H1 (cell line): ENCODE results near the gene ASCC1. TPM values are rescaled to one million over a fixed set of nuclear protein-coding genes. Genes with fewer than 3 reads are reported as not detected.

Experiments
- CTCF ChIA-PET: fragments of 300-600 bp; sonication (Branson Sonifier 250); formaldehyde crosslinking; loops from one replicate; lab custom pipeline; 2021; ENCODE audit not compliant: partially characterized antibody; lab: Charles Lee
- POLR2A ChIA-PET: fragments of 300-600 bp; sonication (Branson Sonifier 250); formaldehyde crosslinking; loops from one replicate; lab custom pipeline; 2021; ENCODE audit warnings: inconsistent platforms; ENCODE audit not compliant: partially characterized antibody; lab: Charles Lee
- DNase-seq, 2 experiments: peaks; one replicate each; pipeline versions ENCODE4 v3.0.0 to v3.0.0-alpha.2; 2010 to 2022; ENCODE audit warnings: low spot score in 2 of 2, low read depth in 1 of 2, mixed read lengths in 1 of 2
- FAIRE-seq: peaks from 2 replicates; lab custom pipeline; 2011; peaks lifted over from hg19 to GRCh38; lab: Jason Lieb, UNC
- H2AFZ ChIP-seq: 2 replicates; pipeline ENCODE4 v1.8.1; 2012; ENCODE audit warnings: low read length, inconsistent platforms
- H2AK5ac ChIP-seq: 2 replicates; pipeline ENCODE4 v1.6.1; 2013; ENCODE audit warnings: low read depth, low read length
- H2BK120ac ChIP-seq: replicated peaks from 2 replicates; pipeline ENCODE3; 2013; ENCODE audit warnings: low read depth, low read length, inconsistent platforms
- H2BK12ac ChIP-seq: 2 replicates; pipeline ENCODE4 v1.6.1; 2013; ENCODE audit warnings: low read depth, low read length
- H2BK15ac ChIP-seq: 2 replicates; pipeline ENCODE4 v1.6.1; 2013; ENCODE audit warnings: low read length
- H2BK20ac ChIP-seq: 2 replicates; pipeline ENCODE4 v1.6.1; 2013; ENCODE audit warnings: low read length
- H2BK5ac ChIP-seq: 2 replicates; pipeline ENCODE4 v1.6.1; 2013; ENCODE audit warnings: low read depth, low read length
- H3K14ac ChIP-seq: 2 replicates; pipeline ENCODE4 v1.6.1; 2013; ENCODE audit warnings: inconsistent platforms; ENCODE audit not compliant: insufficient read length
- H3K18ac ChIP-seq: 2 replicates; pipeline ENCODE4 v1.6.1; 2013; ENCODE audit warnings: low read length; ENCODE audit errors: extremely low read depth
- H3K23ac ChIP-seq: 2 replicates; pipeline ENCODE4 v1.6.1; 2013; ENCODE audit warnings: inconsistent platforms; ENCODE audit not compliant: insufficient read length
- H3K23me2 ChIP-seq: 2 replicates; pipeline ENCODE4 v1.6.1; 2013; ENCODE audit warnings: low read depth, low read length
- H3K27ac ChIP-seq: 2 replicates; pipeline ENCODE4 v1.6.1; 2011; ENCODE audit warnings: low read depth, low read length, inconsistent platforms
- H3K27me3 ChIP-seq, 4 experiments: replicated peaks in 1 of 4; 1 replicate in 1 of 4; 2 replicates in 3 of 4; pipeline versions ENCODE4 v1.6.1 to v1.8.1; 2011 to 2013; ENCODE audit warnings: low read length in 3 of 4, mild to moderate bottlenecking in 3 of 4, inconsistent platforms in 2 of 4, mixed read lengths in 2 of 4, moderate library complexity in 1 of 4; ENCODE audit not compliant: control insufficient read depth in 3 of 4, insufficient read depth in 3 of 4; ENCODE audit errors: extremely low read depth in 1 of 4
- H3K36me3 ChIP-seq, 4 experiments: 2 replicates each; pipeline versions ENCODE4 v1.6.1 to v1.8.1; 2011 to 2013; ENCODE audit warnings: mild to moderate bottlenecking in 4 of 4, low read length in 3 of 4, moderate library complexity in 2 of 4, control low read depth in 1 of 4, inconsistent platforms in 1 of 4; ENCODE audit not compliant: insufficient read depth in 4 of 4, control insufficient read depth in 2 of 4
- H3K4ac ChIP-seq: replicated peaks from 2 replicates; pipeline ENCODE3; 2013; ENCODE audit warnings: low read length, low read depth, mixed read lengths, inconsistent platforms; ENCODE audit not compliant: insufficient read length
- H3K4me1 ChIP-seq, 4 experiments: replicated peaks in 1 of 4; 1 replicate in 1 of 4; 2 replicates in 3 of 4; pipeline versions ENCODE4 v1.6.1 to v1.8.1; 2011 to 2013; ENCODE audit warnings: low read length in 3 of 4, inconsistent platforms in 2 of 4, mixed read lengths in 1 of 4; ENCODE audit not compliant: insufficient read depth in 4 of 4, control insufficient read depth in 3 of 4
- H3K4me2 ChIP-seq, 2 experiments: 2 replicates each; pipeline versions ENCODE4 v1.6.1 to v1.8.1; 2011 to 2013; ENCODE audit warnings: low read depth in 2 of 2, low read length in 2 of 2, control low read depth in 1 of 2, inconsistent platforms in 1 of 2, mild to moderate bottlenecking in 1 of 2; ENCODE audit not compliant: insufficient read depth in 1 of 2
- H3K4me3 ChIP-seq, 4 experiments: fragments of 200-600, 300-600 bp in 1 of 4; sonication (generic), shearing (Covaris generic), sonication (Bioruptor Twin) in 1 of 4; 2 replicates each; pipeline versions ENCODE4 v1.5.1 to v1.8.1; 2011 to 2016; ENCODE audit warnings: low read length in 4 of 4, low read depth in 3 of 4, control low read depth in 2 of 4, inconsistent platforms in 2 of 4, mild to moderate bottlenecking in 2 of 4, mixed read lengths in 1 of 4, moderate library complexity in 1 of 4; ENCODE audit not compliant: insufficient read depth in 2 of 4; ENCODE audit errors: extremely low read depth in 1 of 4
- H3K56ac ChIP-seq: replicated peaks from 2 replicates; pipeline ENCODE3; 2013; ENCODE audit warnings: low read depth, mild to moderate bottlenecking, mixed read lengths, low read length, inconsistent platforms; ENCODE audit not compliant: insufficient read length
- H3K79me1 ChIP-seq: 2 replicates; pipeline ENCODE4 v1.6.1; 2013; ENCODE audit warnings: low read depth, low read length, control low read depth
- H3K79me2 ChIP-seq, 2 experiments: 2 replicates each; pipeline versions ENCODE4 v1.6.1 to v1.8.1; 2012 to 2013; ENCODE audit warnings: low read length in 2 of 2, mild to moderate bottlenecking in 2 of 2, inconsistent platforms in 1 of 2; ENCODE audit not compliant: insufficient read depth in 2 of 2, control insufficient read depth in 1 of 2
- H3K9ac ChIP-seq, 4 experiments: replicated peaks in 1 of 4; 1 replicate in 1 of 4; 2 replicates in 3 of 4; pipeline versions ENCODE4 v1.6.1 to v1.8.1; 2011 to 2013; ENCODE audit warnings: low read depth in 3 of 4, low read length in 3 of 4, control low read depth in 2 of 4, mild to moderate bottlenecking in 2 of 4, moderate library complexity in 2 of 4, inconsistent platforms in 1 of 4; ENCODE audit errors: extremely low read depth in 1 of 4
- H3K9me3 ChIP-seq, 2 experiments: 2 replicates each; pipeline versions ENCODE4 v1.6.1 to v1.8.1; 2012 to 2013; ENCODE audit warnings: mild to moderate bottlenecking in 2 of 2, moderate library complexity in 2 of 2, control low read depth in 1 of 2, inconsistent platforms in 1 of 2, low read depth in 1 of 2, low read length in 1 of 2, mixed read lengths in 1 of 2; ENCODE audit not compliant: insufficient read depth in 2 of 2
- H4K20me1 ChIP-seq, 2 experiments: replicated peaks in 1 of 2; 2 replicates each; pipeline versions ENCODE3 to v1.8.1; 2011 to 2013; ENCODE audit warnings: inconsistent platforms in 2 of 2, low read length in 2 of 2, mild to moderate bottlenecking in 1 of 2; ENCODE audit not compliant: insufficient read depth in 2 of 2, control insufficient read depth in 1 of 2
- H4K5ac ChIP-seq: 2 replicates; pipeline ENCODE4 v1.6.1; 2013; ENCODE audit warnings: low read length, low read depth, mixed read lengths, inconsistent platforms; ENCODE audit not compliant: insufficient read length
- H4K8ac ChIP-seq: 2 replicates; pipeline ENCODE4 v1.8.0; 2013; ENCODE audit warnings: mild to moderate bottlenecking, moderate library complexity, low read length, inconsistent platforms; ENCODE audit not compliant: insufficient read depth; ENCODE audit errors: extremely low read depth
- H4K91ac ChIP-seq: replicated peaks from 2 replicates; pipeline ENCODE3; 2013; ENCODE audit warnings: low read length, mixed read lengths, inconsistent platforms; ENCODE audit not compliant: insufficient read length
- BRCA1 ChIP-seq: IDR thresholded peaks from 2 replicates; pipeline ENCODE4 v1.6.1; 2012; ENCODE audit warnings: low read depth, low read length, improper control_type of control experiment
- CTBP2 ChIP-seq: IDR thresholded peaks from 2 replicates; pipeline ENCODE4 v1.7.0; 2011; ENCODE audit warnings: borderline replicate concordance, mild to moderate bottlenecking, moderate library complexity, mixed read lengths, low read length; ENCODE audit not compliant: insufficient read depth, insufficient read length
- KDM4A ChIP-seq: IDR thresholded peaks from one replicate; pipeline ENCODE4 v1.7.1; 2012; ENCODE audit warnings: low read depth, mild to moderate bottlenecking, moderate library complexity, low read length, inconsistent platforms; ENCODE audit not compliant: severe bottlenecking
- KDM5A ChIP-seq: fragments of 200-600 bp; IDR thresholded peaks from 2 replicates; pipeline ENCODE4 v1.7.1; 2012; ENCODE audit warnings: mild to moderate bottlenecking, low read length, inconsistent platforms, mixed read lengths
- PHF8 ChIP-seq: fragments of 200-600 bp; sonication (generic); conservative IDR thresholded peaks from 2 replicates; pipeline ENCODE4 v1.7.1; 2012; ENCODE audit warnings: low read depth, mild to moderate bottlenecking, inconsistent platforms, low read length, moderate library complexity
- RNF2 ChIP-seq: fragments of 200-900, 300-1000 bp; sonication (generic); IDR thresholded peaks from 2 replicates; pipeline ENCODE4 v1.7.1; 2016; ENCODE audit warnings: borderline replicate concordance, low read depth, mild to moderate bottlenecking, antibody characterized with exemption, low read length; ENCODE audit not compliant: poor library complexity, severe bottlenecking; ENCODE audit errors: missing control alignments
- RXRA ChIP-seq: IDR thresholded peaks from 2 replicates; pipeline ENCODE4 v1.6.1; 2011; ENCODE audit warnings: low read depth, mild to moderate bottlenecking, low read length, moderate library complexity; ENCODE audit not compliant: insufficient read depth
- TAF1 ChIP-seq: IDR thresholded peaks from 2 replicates; pipeline ENCODE4 v1.6.1; 2011; ENCODE audit warnings: mild to moderate bottlenecking, low read depth, low read length
- TCF12 ChIP-seq: IDR thresholded peaks from 2 replicates; pipeline ENCODE4 v1.6.1; 2011; ENCODE audit warnings: low read depth, mild to moderate bottlenecking, low read length
- TEAD4 ChIP-seq: IDR thresholded peaks from 2 replicates; pipeline ENCODE4 v1.6.1; 2012; ENCODE audit warnings: low read depth, low read length, inconsistent platforms, mixed read lengths
- WGBS, 2 experiments: shearing (Covaris generic) in 1 of 2; methylation state at CpG; one replicate each; pipeline versions ENCODE4 v1.1.6 to v1.1.7; 2013 to 2015; ENCODE audit warnings: low lambda C conversion rate in 2 of 2, mixed read lengths in 2 of 2, inconsistent platforms in 1 of 2, low coverage in 1 of 2, missing lambda C conversion rate in 1 of 2; ENCODE audit not compliant: insufficient replicate concordance in 2 of 2, insufficient coverage in 1 of 2, insufficient read length in 1 of 2; ENCODE audit errors: extremely low coverage in 1 of 2, missing lambda C conversion rate in 1 of 2; 5-methylcytosine and 5-hydroxymethylcytosine counted together
- polyA plus RNA-seq, 7 experiments: library from polyadenylated mRNA; depleted of rRNA in 3 of 7; stranded (reverse) in 5 of 7; unstranded in 2 of 7; fragments of >200 nt in 5 of 7; fragments of 200-250 nt in 2 of 7; gene quantifications; 1 replicate in 5 of 7; 2 replicates in 1 of 7; 4 replicates in 1 of 7; pipeline versions ENCODE4 v1.2.1 to v1.2.3, GENCODE V29; 2011 to 2013; ENCODE audit warnings: missing spikeins in 2 of 7, mixed read lengths in 2 of 7
- total RNA-seq: library from RNA; stranded (reverse); fragmentation: NEBNext Ultra II Directional; extraction: Animal tissue kit (Norgen Biotek cat#: 25700); gene quantifications from 2 replicates; pipeline ENCODE4 v1.2.1, GENCODE V29; 2021
- TF ChIP-seq, protein P1 (sequence below): IDR thresholded peaks from 2 replicates; pipeline ENCODE4 v1.6.1; 2012; ENCODE audit warnings: inconsistent platforms

ASCC1 gene
- total and polyA plus RNA-seq, 2 of the 8 experiments (the other 6 are each of a cell fraction or from before 2014, with no cell fraction given) = 25.6 to 35.8 TPM

DNA sequence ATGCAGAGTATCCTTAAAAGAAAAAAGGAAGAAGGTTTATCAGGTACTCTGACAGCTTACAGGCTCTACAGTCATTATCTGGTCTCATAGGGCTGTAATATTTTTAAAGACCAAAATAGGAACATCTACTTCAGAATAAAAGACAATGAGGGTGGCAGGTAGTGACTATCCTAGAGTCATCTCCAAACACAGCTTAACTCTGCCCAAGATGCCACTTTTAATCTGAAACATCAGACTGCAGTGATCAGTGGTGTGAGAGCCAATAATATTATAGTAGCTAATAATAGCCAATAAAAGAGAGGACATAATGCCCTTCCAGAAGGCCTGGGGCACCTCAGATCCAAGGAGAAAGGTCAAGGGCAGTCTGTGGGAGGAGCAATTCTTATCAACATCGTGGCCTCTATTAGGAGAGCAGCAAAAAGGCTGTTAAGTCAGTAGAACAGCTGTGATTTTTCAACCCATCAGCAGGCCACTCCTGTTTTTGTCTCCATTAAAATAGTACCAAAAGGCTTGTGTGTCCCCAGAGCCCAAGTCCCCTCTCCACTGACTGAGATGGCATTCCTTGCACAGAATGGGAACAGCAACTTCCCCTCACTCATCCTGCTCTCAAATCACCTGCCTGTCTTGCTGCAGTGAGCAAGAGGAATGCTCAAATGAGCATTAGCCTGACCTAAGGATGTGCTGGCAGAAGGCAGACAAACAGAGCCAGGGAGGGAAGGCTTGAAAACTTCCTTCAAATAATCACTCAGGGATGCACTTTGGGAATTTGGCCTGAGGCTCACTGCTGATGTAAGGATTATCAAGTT is 107.0 kb downstream of the ASCC1 start:
- Histone ChIP-seq H3K27me3 (no peaks in the 10 kb centered on the region), H3K4me1 (no peaks in the 10 kb centered on the region), H3K56ac (no peak overlapping the region), H3K27ac (no peak overlapping the region), H3K79me2 (no peaks in the 10 kb centered on the region), H4K8ac (no peak overlapping the region), H3K9me3 (no peaks in the 10 kb centered on the region), H3K18ac (no peak overlapping the region), H3K14ac (no peak overlapping the region), H3K9ac (no peak overlapping the region), H2BK120ac (no peak overlapping the region), H4K91ac (no peak overlapping the region), H4K5ac (no peak overlapping the region), H2BK12ac (no peak overlapping the region), H3K36me3 (no peaks in the 10 kb centered on the region; a peak in 1 of 8 replicates), H2AFZ (no peak overlapping the region), H3K23me2 (no peaks in the 10 kb centered on the region), H2BK15ac (no peak overlapping the region), H3K4ac (no peak overlapping the region), H2BK20ac (no peak overlapping the region), H2AK5ac (no peak overlapping the region), H3K4me2 (no peak overlapping the region), H3K4me3 (no peak overlapping the region), H3K23ac (no peak overlapping the region), H3K79me1 (no peaks in the 10 kb centered on the region), H2BK5ac (no peak overlapping the region), H4K20me1 (no peaks in the 10 kb centered on the region)
- ChIA-PET CTCF (interaction anchor here (0.6 to 1.7 kb wide), 10 partner anchors 10 to 1222 kb away, joined by 3 to 5 read pairs (median 3); no protein-coding TSS in a partner anchor), POLR2A (interaction anchor here (1.1 kb wide), 1 partner anchor 9 kb away, joined by 4 read pairs; no protein-coding TSS in a partner anchor)
- DNase-seq = no peak
- no peak for FAIRE-seq
- 95% methylated on average over 1 of the region's 1 CpG; no CpG with 5 or more reads in 1 of the 2 experiments for WGBS, 2 experiments
- TF ChIP-seq TAF1 = no peak
- no peak for TF ChIP-seq TCF12
- no peak for TF ChIP-seq BRCA1
- no peak for TF ChIP-seq PHF8
- no peak for TF ChIP-seq KDM5A
- TF ChIP-seq RNF2 = no peak
- no peak for TF ChIP-seq RXRA
- TF ChIP-seq KDM4A = no peak
- TF ChIP-seq, protein P1, sequence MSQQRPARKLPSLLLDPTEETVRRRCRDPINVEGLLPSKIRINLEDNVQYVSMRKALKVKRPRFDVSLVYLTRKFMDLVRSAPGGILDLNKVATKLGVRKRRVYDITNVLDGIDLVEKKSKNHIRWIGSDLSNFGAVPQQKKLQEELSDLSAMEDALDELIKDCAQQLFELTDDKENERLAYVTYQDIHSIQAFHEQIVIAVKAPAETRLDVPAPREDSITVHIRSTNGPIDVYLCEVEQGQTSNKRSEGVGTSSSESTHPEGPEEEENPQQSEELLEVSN = no peak
- TF ChIP-seq TEAD4 = no peak
- no peak for TF ChIP-seq CTBP2
